GM18505 (cell line): ENCODE results near the gene IFNGR1.
"Not testable (repeated sequence)": the region's sequence is repeated elsewhere in the genome, so short reads cannot be mapped to it uniquely, and the experiment has no call there.

Experiments used
- ATAC-seq: cut with Tn5 transposase; IDR thresholded peaks from one replicate; pipeline ENCODE4 v1.9.1; 2021; ENCODE audit not compliant: unreplicated experiment
- POLR2A ChIP-seq: IDR thresholded peaks from 4 replicates; pipeline ENCODE4 v1.6.1; 2011; ENCODE audit warnings: borderline replicate concordance; ENCODE audit not compliant: insufficient read depth, insufficient read length; ENCODE audit errors: extremely low read depth

Gene IFNGR1

GRCh38 chr6:137218917-137219663 lies at the start of gene IFNGR1:
Gene IFNGR1 (minus strand): TSS chr6:137219385. CDS start chr6:137219327, 58 bp downstream.
- peak; percentile 84 for TF ChIP-seq POLR2A
- ATAC-seq = peak; percentile 89

DNA sequence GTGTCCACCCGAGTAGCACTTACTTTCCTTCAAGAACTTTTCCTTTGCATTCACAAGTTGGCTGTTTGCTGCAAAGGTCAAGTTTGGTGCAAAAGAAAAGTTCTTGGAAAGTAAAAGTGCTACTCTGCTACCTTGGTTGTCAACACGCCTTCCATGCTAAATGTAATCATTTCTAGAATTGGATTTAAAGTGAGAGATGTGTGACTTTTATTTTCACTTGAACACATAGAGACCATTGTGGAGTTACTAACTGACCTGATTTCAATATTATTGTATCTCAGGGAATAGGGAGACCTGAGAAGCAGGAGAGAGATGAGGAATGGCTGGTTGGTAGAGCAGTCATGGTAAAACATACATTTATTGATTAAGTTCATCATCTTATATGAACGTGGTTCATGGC lies 49.7 kb upstream of the IFNGR1 start:
- ATAC-seq = no peak
- TF ChIP-seq POLR2A = no peak

DNA sequence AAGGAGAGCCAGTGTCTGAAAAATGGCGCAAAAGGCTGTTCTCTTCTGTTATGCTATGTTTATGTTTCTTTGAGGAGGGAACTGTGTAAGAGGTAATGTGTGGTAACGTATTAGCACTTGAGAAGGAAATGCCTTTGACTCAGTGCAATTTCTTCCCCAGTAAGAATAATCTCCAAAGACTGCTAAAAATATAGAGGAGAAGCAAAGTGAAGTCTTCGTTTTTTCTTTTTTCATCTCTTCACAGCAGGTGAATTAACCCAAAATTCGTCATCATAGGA lies 47.1 kb upstream of the IFNGR1 start:
- ATAC-seq = no peak
- no peak for TF ChIP-seq POLR2A

DNA sequence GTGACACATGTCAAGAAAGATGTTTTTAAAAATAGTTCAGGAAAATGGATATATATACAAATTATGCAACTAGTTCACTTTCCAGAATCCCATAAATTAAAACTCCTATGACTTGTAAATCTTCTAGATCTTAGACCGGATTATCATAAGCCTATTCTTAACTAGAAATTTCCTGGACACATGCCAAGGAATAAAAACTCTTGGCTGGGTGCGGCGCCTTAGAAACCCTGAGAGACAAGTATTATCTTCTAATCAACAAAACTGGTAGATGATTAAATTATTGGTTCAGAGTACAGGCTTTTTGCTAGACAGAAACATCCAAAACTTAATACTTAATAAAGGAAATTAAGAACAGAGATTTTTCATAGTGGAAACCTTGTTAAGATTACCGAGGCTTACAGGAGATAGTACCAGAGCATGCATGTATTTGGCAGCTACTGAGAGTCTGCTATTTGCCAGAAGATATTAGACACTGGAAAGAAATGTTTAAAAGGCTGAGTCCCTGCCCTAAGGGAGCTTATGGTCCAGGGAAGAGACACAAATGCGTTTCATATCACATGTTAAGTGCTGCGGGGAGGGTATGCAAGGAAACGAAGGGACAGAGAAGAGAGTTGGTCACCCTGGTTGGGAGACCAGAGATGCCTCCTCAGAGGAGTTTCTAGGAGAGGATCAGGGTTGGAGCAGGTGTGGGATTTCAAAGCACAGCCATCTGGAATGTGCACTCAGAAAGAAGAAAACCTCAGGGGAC lies 46.5 kb upstream of the IFNGR1 start:
- TF ChIP-seq POLR2A = no peak
- ATAC-seq = no peak

DNA sequence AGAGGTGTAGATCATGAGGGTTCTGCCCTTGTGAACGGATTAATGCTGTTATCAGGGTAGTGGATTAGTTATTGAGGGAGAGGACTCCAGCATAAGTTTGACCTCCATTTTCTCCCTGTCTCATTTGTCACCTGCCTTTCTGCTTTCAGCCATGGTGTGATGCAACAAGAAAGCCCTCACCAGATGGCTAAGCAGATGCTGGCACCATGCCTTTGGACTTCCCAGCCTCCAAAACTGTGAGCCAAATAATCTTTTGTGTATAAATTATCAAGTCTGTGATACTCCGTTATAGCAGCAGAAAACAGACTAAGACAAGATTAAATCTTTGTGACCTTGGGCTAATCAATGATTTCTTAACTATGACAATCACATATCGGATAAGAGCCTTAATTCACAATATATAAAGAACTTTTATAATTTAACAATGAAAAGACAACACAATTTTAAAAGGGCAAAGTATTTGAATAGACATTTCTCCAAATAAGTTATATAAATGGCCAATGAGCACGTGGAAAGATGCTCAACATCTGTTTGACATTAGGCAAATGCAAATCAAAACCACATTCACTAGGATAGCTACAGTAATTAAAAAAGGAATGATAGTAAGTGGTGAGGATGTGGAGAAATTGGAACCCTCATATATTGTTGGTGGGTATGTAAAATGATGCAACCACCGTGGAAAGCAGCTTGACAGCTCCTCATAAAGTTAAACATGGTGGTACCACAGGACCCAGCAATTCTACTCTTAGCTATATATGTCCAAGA lies 45.3 kb upstream of the IFNGR1 start:
- ATAC-seq = no peak

DNA sequence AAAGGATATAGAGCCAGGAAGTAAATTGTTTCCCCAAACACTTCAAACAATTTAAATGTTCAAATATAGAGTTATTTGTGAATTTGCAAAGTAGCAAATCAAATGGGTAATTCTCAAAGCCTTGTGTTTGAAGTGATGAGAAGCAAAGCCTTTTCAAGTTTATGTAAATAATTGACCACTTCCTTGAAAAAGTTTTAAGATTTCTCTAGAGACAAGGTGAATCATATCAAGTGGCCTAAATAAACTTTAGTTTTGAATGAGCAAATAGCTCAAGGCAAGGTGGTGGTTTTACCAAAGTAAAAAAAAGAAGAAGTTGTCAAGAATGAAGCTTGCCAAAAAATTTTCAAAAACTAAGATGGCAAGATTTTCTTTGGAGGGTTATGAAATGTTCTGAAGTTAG lies 42.6 kb upstream of the IFNGR1 start:
- peak; percentile 67 for ATAC-seq
- TF ChIP-seq POLR2A = no peak

More for the DNA sequence above, 45.3 kb upstream of the IFNGR1 start:
- no peak for TF ChIP-seq POLR2A

DNA sequence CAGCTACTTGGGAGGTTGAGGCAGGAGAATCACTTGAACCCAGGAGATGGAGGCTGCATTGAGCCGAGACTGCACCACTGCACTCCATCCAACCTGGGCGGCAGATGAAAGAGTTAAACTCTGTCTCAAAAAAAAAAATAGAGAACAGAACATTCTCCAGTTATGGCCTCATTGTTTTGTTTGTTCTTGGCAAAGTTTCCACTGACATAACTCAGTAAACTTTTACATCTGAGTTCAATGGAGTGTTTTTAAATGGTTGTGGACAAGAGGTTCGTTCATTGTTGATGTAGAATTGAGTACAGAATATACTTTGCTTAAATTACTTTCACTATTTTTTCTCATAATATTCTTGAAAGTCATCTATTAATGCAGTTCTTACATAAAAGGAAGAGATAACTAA lies 42.2 kb upstream of the IFNGR1 start:
- ATAC-seq = peak; percentile 21
- no peak for TF ChIP-seq POLR2A

- no peak for TF ChIP-seq POLR2A
- ATAC-seq = no peak
Observed at GRCh38 chr6:137260217-137260616, 41.0 kb upstream of the IFNGR1 start.

DNA sequence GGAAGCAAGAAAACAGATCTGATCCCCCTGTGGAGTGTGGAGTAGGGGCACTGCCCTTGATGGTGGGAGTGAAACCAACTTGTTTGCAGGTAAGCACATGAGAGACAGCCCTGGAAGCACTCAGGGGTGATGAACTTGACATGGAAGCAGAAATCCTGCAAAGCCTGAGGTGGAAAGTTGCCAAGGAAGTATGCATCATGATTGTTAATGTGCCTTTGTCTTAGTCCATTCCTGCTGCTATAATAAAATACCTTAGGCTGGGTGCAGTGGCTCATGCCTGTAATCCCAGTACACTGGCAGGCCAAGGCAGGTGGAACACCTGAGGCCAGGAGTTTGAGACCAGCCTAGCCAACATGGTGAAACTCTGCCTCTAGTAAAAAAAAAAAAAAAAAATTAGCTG lies 40.2 kb upstream of the IFNGR1 start:
- ATAC-seq = no peak
- no peak for TF ChIP-seq POLR2A

- no peak for ATAC-seq
- TF ChIP-seq POLR2A = no peak
Observed at GRCh38 chr6:137258170-137258569, 39.0 kb upstream of the IFNGR1 start.

DNA sequence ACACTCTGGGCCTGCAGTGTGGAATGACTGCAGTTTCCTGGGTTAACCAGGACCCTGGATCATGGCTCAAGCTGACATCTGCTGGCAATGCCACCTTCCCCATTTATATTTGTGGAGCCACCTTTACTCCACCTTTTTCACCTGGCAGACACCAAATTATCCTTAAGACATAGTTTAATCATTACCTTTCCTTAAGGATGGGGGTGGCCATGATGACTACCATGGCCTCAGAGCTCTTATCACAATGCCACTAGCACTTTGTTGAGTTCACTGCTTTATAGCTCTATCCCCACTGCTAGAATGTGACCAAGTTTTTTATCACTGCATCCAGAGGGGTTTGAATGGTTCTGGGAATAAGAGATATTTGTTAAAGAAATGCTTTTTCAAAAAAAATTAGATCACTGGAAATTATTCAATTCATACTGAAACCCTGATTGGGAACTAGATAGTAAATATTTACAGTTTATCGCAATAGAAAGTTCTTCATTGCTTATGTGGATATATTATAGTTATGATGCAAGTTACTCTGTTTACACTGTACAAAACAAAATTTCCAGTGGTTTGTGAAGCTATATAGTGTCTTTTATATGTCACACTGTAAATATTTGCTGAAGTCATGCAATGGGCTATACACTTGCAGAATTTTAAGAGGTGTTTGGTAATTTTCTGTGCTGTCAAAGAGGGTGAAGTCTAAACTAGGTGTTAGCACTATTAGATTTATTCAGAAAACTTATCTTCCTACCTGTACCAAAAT lies 37.3 kb upstream of the IFNGR1 start:
- TF ChIP-seq POLR2A = no peak
- ATAC-seq = no peak

- TF ChIP-seq POLR2A = no peak
- no peak for ATAC-seq
Observed at GRCh38 chr6:137254966-137255365, 35.8 kb upstream of the IFNGR1 start.

DNA sequence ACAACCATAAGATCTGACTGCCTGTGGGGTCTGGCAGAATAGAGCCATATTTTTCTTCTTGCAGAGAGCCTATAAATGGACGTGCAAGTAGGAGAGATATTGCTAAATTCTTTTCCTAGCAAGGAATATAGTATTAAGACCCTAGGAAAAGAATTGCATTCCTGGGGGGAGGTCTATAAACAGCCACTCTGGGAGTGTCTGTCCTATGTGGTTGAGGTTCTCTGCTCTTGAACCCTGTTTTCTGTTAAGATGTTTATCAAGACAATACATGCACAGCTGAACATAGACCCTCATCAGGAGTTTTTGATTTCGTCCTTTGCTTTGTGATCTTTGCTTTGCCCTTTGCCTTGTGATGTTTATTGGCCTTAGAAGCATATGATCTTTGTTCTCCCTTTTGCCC lies 35.2 kb upstream of the IFNGR1 start:
- not testable (repeated sequence) for ATAC-seq

DNA sequence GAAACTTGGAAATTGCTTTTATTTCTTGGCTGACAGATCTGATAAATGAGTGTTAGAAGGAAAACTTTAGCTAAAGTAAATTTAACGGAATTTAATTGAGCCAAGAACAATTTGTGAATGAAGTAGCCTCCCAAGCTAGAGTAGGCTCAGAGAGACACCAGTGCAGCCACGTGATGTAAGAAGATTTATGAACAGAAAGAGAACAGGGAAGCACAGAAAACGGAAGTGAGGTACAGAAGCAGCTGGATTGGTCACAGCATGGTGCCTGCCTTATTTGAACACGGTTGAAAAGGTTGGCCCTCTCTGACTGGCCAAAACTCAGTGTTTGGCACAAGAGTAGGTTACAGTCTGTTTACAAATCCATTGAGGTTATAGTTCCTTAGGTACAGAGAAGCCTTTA lies 29.5 kb upstream of the IFNGR1 start:
- no peak for ATAC-seq
- no peak for TF ChIP-seq POLR2A

DNA sequence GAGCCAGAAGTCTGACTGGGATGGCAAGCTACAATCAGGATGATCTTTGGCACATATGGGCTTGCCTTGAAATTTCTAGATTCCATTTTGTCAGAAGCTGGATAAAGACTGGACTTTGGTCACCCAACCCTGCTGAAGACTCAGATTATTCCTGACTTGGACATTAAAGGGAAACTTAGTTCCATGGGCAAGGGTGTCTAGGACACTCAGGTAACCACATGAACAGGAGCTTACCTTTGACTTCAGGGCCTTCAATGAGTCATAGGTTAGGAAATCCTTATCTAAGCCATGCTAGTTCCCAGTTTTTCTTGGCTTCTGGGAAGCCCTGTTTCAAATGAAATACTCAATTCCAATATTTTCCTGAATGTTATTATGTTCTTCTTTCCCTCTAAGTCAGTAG lies 28.5 kb upstream of the IFNGR1 start:
- no peak for ATAC-seq
- TF ChIP-seq POLR2A = no peak
